ENCODE data around the gene PSME1.

PSME1 gene

DNA sequence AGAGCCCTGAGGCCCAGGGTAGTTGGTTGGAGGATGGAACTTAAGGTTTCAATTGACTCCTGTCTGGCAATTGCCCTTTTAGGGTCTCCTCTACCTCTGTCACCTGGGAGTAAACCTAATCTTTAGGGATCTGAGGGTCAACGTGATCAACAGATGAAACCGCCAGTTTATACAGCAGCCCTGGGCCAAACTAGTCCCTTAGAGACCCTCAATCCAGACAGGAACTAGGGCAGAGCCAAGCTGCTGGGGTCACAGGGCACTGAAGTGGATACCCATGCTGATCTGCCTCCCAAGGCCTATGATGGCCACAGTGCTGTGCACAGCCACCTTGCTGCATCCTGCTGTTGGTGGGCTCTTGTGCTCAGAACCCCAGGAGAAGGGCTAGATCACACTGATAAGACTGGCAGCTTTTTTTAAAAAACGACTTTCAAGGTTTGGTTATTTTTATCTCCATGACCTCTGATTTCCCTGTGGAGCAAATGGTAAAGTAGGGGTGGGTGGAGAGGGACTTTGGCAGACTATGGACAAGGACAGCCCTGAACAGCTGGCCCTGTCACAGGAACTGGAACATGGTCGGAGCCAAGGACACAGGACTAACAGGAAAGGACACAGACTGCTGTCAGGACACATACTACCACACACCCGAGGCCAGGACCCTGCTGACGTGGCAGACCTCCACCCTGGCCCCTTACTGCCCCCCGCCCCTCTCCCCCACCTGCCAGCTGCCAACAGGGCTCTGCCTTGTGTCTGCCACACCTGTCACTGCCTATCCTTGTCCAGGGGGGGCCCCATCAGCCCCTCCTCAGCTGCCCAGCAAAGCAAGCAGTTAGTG is 5.1 kb upstream of the PSME1 start:
- FAIRE-seq = no peak

DNA sequence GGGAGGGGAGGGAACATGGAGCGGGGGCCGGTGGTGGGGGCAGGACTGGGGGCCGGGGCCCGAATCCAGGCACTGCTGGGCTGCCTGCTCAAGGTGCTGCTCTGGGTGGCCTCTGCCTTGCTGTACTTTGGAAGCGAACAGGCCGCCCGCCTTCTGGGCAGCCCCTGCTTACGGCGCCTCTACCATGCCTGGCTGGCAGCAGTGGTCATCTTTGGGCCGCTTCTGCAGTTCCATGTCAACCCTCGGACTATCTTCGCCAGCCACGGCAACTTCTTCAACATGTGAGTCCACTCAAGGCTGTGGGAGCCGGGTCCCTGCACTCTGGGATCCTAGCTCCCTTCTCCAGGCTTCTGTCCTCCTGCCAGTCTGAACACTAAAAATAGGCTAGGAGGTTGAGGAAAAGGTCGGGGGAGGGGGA is 4.4 kb upstream of the PSME1 start:
- FAIRE-seq = no peak

DNA sequence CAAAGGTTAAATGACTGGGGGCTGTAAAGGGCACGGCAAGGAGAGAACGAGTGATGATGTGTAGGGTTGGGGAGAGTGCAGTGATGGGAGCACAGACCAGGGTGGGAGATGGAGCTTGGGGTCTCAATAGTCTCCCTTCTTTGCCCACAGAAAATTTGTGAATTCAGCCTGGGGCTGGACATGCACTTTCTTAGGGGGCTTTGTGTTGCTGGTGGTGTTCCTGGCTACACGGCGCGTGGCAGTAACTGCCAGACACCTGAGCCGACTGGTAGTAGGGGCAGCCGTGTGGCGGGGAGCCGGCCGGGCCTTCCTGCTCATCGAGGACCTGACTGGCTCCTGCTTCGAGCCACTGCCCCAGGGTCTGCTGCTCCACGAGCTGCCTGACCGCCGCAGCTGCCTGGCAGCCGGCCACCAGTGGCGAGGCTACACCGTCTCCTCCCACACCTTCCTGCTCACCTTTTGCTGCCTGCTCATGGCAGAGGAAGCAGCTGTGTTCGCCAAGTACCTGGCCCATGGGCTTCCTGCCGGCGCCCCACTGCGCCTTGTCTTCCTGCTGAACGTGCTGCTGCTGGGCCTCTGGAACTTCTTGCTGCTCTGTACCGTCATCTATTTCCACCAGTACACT is 3.8 kb upstream of the PSME1 start:
- FAIRE-seq = no peak

DNA sequence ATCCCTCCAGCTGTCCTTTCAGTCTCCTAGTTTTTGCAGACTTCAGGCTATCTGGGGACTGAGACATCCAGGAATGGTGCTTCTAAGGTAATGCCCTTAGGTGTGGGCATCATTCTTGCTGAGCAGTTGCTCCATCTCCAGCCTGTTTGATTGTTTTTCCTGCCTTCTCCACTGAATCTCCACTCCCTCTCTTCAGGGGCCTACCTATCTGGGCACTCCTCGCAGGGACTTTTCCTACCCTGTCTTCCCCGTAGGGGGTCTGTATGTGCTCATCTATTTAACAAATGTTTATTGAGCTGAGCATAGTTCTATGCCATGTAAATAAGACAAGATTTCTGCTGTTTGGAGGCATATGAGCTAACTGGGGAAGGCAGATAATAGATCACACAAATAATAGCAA is 3.0 kb upstream of the PSME1 start:
- FAIRE-seq = no peak

DNA sequence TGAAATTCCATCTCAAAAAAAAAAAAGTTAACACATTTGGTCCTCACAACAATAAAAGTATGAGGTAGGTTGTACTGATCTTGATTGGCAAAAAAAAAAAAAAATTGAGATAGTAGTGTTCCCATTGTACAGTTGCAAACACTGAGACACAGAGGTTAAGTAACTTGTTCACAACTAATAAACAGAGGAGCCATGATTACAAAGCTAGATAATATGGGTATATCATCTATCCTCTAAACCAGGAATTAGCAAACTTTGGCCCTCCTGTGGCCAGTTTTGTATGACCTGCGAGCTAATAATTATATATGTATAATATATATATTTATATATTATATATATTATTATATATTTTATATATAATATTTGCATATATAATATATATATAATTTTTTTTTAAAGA is 2.3 kb upstream of the PSME1 start:
- FAIRE-seq = no peak

DNA sequence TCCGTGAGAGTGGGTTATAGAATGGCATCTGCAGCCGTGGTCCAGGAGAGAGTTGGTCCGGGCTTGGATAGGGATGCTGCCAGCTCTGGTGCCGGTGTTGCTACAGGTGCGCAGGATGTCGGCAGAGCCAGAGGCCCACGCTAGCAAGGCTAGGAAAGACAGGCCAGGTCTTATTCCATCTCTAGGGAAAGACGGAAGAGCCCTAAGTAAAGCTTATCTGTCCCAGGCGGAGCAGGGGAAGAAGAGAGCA is 485 bp upstream of the PSME1 start:
- FAIRE-seq = no peak

DNA sequence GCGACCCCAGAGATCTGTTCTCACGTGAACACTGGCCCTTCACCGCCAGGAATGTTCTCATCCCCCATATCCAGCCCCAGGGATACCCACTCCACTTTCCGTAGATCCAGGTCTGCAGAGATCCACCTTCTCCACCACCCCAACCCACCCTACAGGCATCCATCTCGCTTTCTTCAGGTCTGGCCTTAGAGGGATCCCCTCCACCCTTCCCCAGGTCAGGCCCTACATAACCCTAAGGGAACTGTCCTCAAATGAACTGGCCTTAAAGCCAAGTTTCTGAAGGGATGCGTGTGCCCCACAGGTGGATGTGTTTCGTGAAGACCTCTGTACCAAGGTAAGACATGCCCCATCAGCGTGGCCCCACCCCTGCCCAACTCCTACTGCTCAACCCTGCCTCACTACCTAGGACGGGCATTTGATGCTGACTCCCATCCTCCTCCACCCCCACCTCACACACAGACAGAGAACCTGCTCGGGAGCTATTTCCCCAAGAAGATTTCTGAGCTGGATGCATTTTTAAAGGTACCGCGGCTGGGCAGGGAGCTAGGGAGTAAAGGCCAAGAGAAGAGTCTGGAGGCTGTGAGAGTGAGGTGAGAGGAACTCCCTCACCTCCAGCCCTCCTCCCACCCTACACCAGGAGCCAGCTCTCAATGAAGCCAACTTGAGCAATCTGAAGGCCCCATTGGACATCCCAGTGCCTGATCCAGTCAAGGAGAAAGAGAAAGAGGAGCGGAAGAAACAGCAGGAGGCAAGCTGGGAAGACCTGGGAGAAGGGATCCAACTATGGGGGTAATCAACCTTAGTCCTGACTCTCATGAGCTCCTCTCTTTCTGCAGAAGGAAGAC is 912 bp downstream of the PSME1 start:
- no peak for FAIRE-seq

DNA sequence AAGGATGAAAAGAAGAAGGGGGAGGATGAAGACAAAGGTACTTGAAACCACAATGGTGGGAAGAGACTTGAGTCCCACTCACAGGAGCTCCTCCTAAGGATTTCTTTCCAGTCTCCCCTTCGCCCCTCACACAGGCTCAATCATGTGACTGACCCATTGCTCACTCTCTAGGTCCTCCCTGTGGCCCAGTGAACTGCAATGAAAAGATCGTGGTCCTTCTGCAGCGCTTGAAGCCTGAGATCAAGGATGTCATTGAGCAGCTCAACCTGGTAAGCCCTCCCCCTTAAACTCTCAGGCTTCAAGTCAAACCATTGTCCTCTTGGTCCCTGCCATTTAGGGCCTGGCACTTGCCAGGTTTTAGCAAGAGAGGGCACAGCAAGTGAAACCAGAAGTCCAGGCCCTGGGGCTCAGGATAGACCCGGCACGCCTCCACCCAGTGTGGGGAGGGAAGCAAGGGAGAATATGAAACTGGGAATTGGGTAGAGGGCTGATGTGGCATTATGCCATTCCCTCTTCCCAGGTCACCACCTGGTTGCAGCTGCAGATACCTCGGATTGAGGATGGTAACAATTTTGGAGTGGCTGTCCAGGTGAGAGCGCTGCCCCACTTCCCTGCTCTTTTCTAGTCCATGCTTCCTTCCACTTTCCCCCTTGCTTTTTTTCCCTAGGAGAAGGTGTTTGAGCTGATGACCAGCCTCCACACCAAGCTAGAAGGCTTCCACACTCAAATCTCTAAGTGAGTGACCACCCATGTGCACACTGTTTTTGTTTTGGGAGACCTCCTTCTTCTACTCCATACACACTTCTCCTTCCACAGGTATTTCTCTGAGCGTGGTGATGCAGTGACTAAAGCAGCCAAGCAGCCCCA is 1.8 kb downstream of the PSME1 start:
- no peak for FAIRE-seq

DNA sequence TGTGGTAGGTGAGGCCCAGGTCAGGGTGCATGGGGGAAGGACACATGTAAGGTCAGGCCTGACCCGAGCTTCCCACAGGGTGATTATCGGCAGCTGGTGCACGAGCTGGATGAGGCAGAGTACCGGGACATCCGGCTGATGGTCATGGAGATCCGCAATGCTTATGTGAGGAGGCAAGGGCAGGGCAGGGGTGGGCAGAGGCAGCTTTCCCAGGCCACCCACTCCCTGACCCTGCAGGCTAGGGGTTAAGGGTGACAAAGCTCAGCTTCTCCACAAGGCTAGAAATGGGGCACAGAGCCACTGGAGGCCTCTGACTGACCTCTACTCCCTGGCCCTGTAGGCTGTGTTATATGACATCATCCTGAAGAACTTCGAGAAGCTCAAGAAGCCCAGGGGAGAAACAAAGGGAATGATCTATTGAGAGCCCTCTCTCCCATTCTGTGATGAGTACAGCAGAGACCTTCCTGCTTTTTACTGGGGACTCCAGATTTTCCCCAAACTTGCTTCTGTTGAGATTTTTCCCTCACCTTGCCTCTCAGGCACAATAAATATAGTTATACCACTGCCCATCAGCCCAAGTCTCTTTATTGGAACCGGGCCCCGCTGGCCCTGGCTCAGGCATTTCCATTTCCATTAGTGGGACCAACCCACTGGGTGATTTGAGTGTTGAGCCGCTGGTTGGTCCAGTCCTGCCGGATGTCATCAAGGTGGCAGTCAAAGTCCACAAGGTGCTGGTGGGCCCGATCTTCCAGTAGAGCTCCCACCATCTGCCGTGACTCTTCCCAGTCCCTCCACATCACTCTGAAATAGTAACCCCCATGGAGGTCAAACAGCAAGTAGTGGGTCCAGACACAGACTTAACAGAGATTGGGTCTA is 2.6 kb downstream of the PSME1 start:
- FAIRE-seq = no peak

DNA sequence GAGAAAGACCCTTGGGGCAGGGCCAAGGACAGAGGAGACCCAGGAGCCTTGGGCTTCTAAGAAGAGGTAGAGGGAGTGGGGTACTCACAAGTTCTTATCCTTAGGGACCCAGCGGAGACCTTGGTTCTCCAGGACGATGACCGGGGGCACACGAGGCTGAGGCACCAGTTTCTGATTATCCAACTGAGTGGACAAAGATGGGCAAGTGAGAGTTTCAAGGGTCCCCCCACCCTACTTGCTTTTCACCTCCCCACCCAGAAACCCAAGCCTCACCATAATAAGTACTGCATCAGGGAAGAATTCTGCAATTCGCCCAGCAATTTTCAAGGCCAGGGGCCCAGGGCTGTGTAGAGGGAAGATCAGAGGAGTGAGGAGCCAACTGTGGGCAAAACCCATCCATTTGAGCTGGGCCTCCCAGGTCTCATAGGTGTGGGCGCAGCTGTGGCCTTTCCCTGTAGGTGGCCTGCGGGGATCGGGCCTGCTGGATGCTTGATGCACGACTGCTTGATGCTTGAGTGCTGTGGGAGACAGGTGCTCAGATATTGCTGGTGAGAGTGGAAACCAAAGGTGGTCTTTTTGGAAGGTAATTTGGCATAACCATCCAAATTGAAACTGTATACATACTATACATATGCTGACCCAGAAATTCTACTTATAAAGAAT is 3.4 kb downstream of the PSME1 start:
- no peak for FAIRE-seq

DNA sequence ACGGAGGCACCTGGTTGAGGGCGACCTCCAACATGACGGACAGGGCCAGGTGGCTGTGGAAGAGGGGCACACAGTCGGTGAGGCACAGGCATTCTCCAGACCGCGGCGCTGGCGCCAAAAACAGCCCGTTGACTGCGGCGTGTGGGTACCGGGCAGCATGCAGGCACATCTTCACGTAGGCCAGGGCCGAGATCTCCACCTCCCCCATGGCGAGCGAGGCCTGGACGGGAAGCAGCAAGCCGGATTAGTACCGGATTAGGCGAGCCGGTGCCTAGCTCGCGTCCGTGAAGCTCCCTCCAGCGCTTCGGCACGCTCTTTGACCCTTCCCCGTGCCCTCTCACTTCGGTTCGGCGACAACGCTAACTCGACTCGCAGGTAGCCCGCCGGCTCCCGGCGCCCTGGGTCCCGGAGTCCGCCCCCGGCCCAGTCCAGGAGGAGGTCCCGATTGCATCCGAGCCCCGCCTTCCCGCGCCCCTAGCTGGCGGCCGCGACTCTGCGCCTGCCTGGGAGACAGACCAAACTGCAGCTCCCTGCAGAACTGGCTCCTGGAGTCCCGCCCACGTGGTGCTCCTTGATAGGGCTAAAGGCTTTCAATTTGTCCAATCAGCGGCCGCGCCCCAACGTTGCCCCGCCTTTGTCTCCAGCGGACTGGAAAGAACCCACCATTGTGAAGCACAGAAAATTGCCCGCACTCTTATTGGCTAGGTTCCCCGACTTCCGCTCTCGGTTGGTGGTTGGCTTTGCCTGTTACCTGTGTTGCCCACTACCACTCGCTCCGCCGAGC is 5.3 kb downstream of the PSME1 start, which contains the start of gene EMC9:
EMC9 (minus strand) TSS at position 495 of the 784 bp plus-strand sequence; CDS start at position 208, 287 bp downstream.
- peak; percentile 76 for FAIRE-seq

DNA sequence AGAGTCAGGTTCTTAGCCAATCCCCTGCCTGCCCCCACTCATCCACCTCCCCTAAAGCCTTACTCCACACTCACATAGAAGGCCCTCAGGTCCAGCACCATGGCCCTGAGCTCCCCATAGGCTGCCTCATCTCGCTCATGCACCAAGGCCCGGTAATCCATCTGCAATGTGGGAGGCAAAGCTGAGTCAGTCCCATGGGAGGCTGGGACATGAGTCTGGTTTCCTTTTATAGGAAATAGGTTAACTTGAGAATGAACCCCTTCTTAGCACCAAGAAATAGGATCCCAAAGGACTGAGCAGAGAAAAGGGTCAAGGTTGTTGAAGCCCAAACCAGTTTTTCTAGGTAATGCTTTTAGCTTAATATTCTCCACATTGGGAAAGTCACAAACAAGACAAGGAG is 7.5 kb downstream of the PSME1 start:
- FAIRE-seq = no peak

DNA sequence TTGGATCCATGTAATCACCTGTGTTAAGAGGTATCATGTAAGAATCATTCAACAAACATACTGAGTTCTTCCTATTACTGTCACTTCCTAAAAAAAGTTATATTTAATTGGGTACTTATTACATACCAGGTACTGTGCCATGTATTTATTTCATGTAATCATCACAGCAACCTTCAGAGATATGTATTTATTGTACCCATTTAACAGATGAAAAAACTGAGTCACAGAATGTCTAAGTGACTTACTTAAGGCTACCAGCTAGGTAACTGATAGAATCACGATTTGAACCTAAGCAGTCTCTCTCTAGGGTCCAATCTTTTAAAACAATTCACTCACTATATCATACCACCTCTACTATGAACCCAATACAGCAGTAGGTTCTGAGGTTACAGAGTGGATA is 8.5 kb downstream of the PSME1 start:
- FAIRE-seq = no peak

DNA sequence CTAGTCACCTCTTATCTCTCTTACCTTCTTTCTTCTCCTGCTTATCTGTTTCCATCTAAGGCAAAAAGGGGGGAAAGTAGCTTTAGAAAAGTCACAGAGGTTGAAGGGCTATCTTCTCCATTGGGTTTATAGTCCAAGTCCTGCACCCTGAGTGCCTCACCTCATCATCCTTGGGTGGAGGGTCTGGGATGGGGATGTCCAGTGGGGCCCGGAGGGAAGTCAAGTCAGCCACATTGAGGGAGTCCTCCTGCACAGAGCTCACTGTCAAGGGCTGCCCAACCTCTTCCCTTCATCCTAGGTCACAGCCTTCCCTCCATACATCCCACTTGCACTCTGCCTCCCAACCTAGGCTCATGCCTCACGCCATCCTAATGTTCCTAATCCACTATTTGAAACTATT is 9.2 kb downstream of the PSME1 start:
- FAIRE-seq = no peak

DNA sequence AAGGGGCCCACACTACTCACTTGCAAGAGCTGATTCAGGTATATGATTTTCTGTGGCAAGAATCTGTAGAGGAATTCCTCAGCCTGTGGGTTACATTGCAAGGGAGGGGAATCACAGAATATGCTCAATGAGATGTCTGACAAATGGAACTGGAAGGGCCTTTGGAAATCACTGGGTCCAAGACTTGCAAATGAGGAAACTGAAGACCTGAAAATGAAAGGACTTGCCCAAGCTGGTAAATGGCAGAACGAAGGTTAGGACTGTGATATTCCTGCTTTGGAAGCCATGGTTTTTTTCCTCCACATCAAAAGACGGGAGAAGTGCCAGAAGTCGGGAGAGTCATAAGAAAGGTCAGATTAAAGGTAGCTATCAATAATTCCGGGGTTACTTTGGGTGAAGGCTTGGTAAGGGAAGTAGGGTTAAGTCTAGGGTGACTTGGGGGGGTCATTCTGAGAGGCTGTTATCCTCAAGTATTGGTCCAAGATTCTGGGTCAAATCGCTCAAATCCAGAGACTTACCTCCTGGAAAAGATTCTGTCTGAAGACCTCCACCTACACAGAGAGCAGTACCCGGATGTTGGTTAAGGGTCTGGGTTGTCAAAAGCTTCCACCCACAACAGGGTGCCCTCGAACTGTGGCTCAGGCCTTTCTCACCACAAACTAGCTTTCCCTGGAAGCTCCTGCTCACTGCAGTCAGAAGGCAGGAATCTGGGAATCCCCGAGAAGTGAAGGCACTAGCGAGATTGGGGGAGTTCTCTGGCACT is 9.9 kb downstream of the PSME1 start:
- FAIRE-seq = no peak

DNA sequence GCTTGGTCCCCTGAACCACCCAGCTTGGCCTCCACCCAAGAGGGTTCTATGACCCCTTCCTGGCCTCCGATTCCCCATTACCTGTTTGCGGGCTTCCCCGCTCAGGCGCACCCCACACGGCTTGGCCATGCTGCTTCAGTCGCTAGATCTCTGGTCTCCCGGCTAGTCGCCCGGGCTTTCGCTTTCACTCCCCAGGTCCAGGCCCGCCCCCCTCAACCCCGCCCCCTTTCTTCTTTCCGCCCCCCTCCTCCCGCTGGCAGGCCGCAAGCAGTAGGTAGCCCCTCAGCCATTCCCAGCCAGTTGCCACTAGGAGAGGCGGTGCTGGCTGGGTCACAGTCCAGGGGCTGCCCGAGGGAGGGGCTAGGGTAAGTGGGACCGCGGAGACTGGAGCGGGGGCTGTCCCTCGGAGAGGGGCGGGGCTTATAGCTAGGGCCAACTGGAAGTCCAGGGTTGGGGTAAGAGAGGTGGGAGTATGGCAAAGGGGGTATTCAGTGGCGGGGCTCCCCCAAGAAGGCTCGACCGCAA is 10.5 kb downstream of the PSME1 start, which contains the start of gene PSME2:
PSME2 (minus strand) TSS at position 158 of the 525 bp plus-strand sequence; CDS start at position 129, 29 bp downstream.
- FAIRE-seq = peak; percentile 41

DNA sequence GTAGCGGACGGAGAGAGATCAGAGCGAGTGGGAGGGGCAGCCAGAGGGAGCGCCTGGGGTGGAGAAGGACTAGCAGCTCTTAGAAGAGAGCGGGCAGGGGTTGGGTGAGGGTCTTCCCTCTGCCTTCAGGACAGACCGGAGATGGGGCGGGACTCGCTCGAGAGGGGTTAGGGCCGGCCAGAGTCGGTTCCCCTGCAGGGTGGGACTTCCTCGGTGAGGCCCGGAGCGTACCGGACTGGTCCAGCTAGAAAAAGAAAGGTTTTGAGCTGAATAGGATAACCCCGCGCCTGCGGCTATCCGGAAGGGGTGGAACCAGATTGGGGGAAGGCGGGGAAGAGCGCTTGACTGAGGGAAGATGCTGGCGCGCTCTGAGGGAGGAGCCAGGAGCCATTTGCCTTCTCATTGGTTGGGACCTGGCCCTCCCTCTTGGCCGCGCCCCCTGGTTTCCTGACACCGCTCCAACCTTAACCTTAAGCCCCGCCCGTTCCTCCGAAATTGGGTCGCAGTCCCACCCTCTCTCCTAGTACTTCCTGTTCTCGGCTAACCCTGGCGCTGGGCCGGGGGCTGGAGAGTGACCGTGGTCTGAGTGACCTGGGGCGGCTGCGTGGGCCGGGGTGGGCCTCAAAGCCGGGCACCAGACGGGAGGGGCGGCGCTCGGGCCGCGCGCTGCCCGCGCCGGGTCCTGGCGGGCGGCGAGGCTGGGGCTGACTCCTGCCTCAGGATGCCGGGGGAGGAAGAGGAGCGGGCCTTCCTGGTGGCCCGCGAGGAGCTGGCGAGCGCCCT is 11.2 kb downstream of the PSME1 start, which contains the start of gene RNF31:
RNF31 (plus strand) TSS at position 521 of the 783 bp plus-strand sequence; CDS start at position 722, 201 bp downstream.
- FAIRE-seq = peak; percentile 95
